PC-3 (cell line): ENCODE results near the gene CKAP4. TPM values are rescaled to one million over a fixed set of nuclear protein-coding genes. Genes with fewer than 3 reads are reported as not detected.
"Not testable (repeated sequence)": the region's sequence is repeated elsewhere in the genome, so short reads cannot be mapped to it uniquely, and the experiment has no call there.

ENCODE experiments used
- ATAC-seq: fragments of 200-7000 bp; cut with Tn5 transposase; 2 replicates; pipeline ENCODE4 v1.9.1; 2020; ENCODE audit warnings: mild to moderate bottlenecking, moderate library complexity
- BruUV-seq: library from RNA; stranded (reverse); fragments of 400-500 nt; replicated peaks from 2 replicates; lab custom pipeline; 2021; lab: Mats Ljungman, UMichigan
- CTCF ChIA-PET: fragments of 300-600 bp; sonication (Branson Sonifier 250); formaldehyde crosslinking; loops from one replicate; lab custom pipeline; 2022; ENCODE audit warnings: antibody characterized with exemption; lab: Charles Lee
- POLR2A ChIA-PET: fragments of 300-600 bp; sonication (Branson Sonifier 250); formaldehyde crosslinking; loops from one replicate; lab custom pipeline; 2022; ENCODE audit warnings: antibody characterized with exemption; ENCODE audit not compliant: unreplicated experiment; lab: Charles Lee
- DNase-seq: peaks from one replicate; pipeline ENCODE4 v3.0.0-alpha.2; 2015
- H2AFZ ChIP-seq: fragments of 300-600 bp; sonication (generic); 2 replicates; pipeline ENCODE4 v1.6.0; 2016; ENCODE audit warnings: antibody characterized with exemption, low read length
- H3F3A ChIP-seq: fragments of 300-600 bp; sonication (generic); one replicate; pipeline ENCODE4 v1.6.0; 2017; ENCODE audit warnings: antibody characterized with exemption, low read length, control low read depth, mild to moderate bottlenecking; ENCODE audit not compliant: unreplicated experiment
- H3K27ac ChIP-seq: fragments of 300-600 bp; sonication (generic); 2 replicates; pipeline ENCODE4 v1.5.1; 2016; ENCODE audit warnings: mild to moderate bottlenecking, low read length
- H3K27me3 ChIP-seq: fragments of 300-600 bp; sonication (generic); 2 replicates; pipeline ENCODE4 v1.6.1; 2016; ENCODE audit warnings: low read length, mixed read lengths
- H3K36me3 ChIP-seq: fragments of 300-600 bp; sonication (generic); 2 replicates; pipeline ENCODE4 v1.6.1; 2016; ENCODE audit warnings: low read depth, mixed run types, low read length, mixed read lengths
- H3K4me1 ChIP-seq: fragments of 300-600 bp; sonication (generic); 2 replicates; pipeline ENCODE4 v1.5.1; 2016; ENCODE audit warnings: low read length; ENCODE audit not compliant: insufficient read depth
- H3K4me2 ChIP-seq: fragments of 300-600 bp; sonication (generic); 2 replicates; pipeline ENCODE4 v1.6.0; 2016; ENCODE audit warnings: low read length
- H3K4me3 ChIP-seq: fragments of 300-600 bp; sonication (generic); 2 replicates; pipeline ENCODE4 v1.5.1; 2016; ENCODE audit warnings: mild to moderate bottlenecking, low read length, mixed read lengths
- H3K79me2 ChIP-seq: fragments of 300-600 bp; sonication (generic); 2 replicates; pipeline ENCODE4 v1.6.1; 2017; ENCODE audit warnings: low read length, mixed read lengths
- H3K9ac ChIP-seq: fragments of 300-600 bp; sonication (generic); 2 replicates; pipeline ENCODE4 v1.6.0; 2016; ENCODE audit warnings: mild to moderate bottlenecking, low read length
- H3K9me2 ChIP-seq: fragments of 300-600 bp; sonication (generic); replicated peaks from 2 replicates; pipeline ENCODE4 v1.6.1; 2016; ENCODE audit warnings: mixed run types, low read length, mixed read lengths
- H3K9me3 ChIP-seq: fragments of 300-600 bp; sonication (generic); 2 replicates; pipeline ENCODE4 v1.6.1; 2016; ENCODE audit warnings: low read length, mixed read lengths
- H4K20me1 ChIP-seq: fragments of 300-600 bp; sonication (generic); 2 replicates; pipeline ENCODE4 v1.6.1; 2016; ENCODE audit warnings: low read length, mixed read lengths
- CTCF ChIP-seq: fragments of 300-600 bp; sonication (generic); conservative IDR thresholded peaks from 2 replicates; pipeline ENCODE4 v1.5.1; 2017; ENCODE audit warnings: antibody characterized with exemption, low read depth, mild to moderate bottlenecking, low read length
- EZH2 ChIP-seq: fragments of 300-600 bp; sonication (generic); IDR thresholded peaks from one replicate; pipeline ENCODE4 v1.6.1; 2017; ENCODE audit warnings: antibody characterized with exemption, mild to moderate bottlenecking, low read length; ENCODE audit not compliant: unreplicated experiment
- EZH2phosphoT487 ChIP-seq: fragments of 300-600 bp; sonication (generic); IDR thresholded peaks from 2 replicates; pipeline ENCODE4 v1.6.1; 2018; ENCODE audit warnings: mild to moderate bottlenecking, antibody characterized with exemption, low read length, borderline replicate concordance
- intact Hi-C: fragments of 100-400 bp; cut with micrococcal nuclease; formaldehyde crosslinking; loops from 2 replicates; pipeline ENCODE4 v1.9.0; 2023
- total RNA-seq: library from RNA; depleted of rRNA; stranded (reverse); fragments of >200 nt; gene quantifications from 2 replicates; pipeline ENCODE4 v1.2.3, GENCODE V29; 2014

The CKAP4 gene
- total RNA-seq, 1 experiment from 2014 or later = 76.3 TPM

- ATAC-seq = peak; percentile 24
- Histone ChIP-seq H3K9me2 (no peaks in the 10 kb centered on the region), H3K4me2 (peak overlapping the region; percentile 51), H4K20me1 (no peaks in the 10 kb centered on the region), H3K9me3 (no peaks in the 10 kb centered on the region), H3K27me3 (no peaks in the 10 kb centered on the region), H3K4me3 (no peak overlapping the region), H3K36me3 (no peaks in the 10 kb centered on the region), H3K9ac (no peak overlapping the region; the same call in 1 of the 2 replicates), H3F3A (peaks cover 13% of the 10 kb centered on the region), H3K27ac (peak overlapping the region; percentile 96), H2AFZ (no peak overlapping the region), H3K4me1 (peaks cover 50% of the 10 kb centered on the region), H3K79me2 (no peaks in the 10 kb centered on the region)
- CTCF ChIA-PET = no interaction called here
- BruUV-seq = no TSS peak
- intact Hi-C loops = loop anchor here (1.0 to 10.0 kb wide), 5 partner anchors 14 to 1073 kb away; partner anchors contain the start of gene CKAP4
- TF ChIP-seq EZH2 (no peak), CTCF (no peak), EZH2phosphoT487 (no peak)
- POLR2A ChIA-PET = no interaction called here
- peak; percentile 73 for DNase-seq
These were observed 39.5 kb upstream of the CKAP4 start for GRCh38 chr12:106287364-106287763.

- H3K27me3 ChIP-seq, H2AFZ ChIP-seq, H4K20me1 ChIP-seq, H3K9me3 ChIP-seq, H3K36me3 ChIP-seq, H3K79me2 ChIP-seq, H3K9me2 ChIP-seq, CTCF ChIA-PET, BruUV-seq, H3K4me3 ChIP-seq, H3K9ac ChIP-seq, H3K4me2 ChIP-seq: not testable (repeated sequence)
- POLR2A ChIA-PET = interaction anchor here (0.7 kb wide), 1 partner anchor 13 kb away, joined by 5 read pairs; no protein-coding TSS in a partner anchor
- DNase-seq (peak; percentile 80), ATAC-seq (peak; percentile 10; the same call in 1 of the 2 replicates)
- Histone ChIP-seq H3F3A (peaks cover 13% of the 10 kb centered on the region), H3K27ac (peak overlapping the region; percentile 96), H3K4me1 (peaks cover 52% of the 10 kb centered on the region)
- intact Hi-C loops = loop anchor here (1.0 to 10.0 kb wide), 5 partner anchors 15 to 1072 kb away; partner anchors contain the start of gene CKAP4
These were observed 38.8 kb upstream of the CKAP4 start for GRCh38 chr12:106286576-106287162.

GRCh38 chr12:106285982-106286381 lies 38.2 kb upstream of the CKAP4 start:
- peaks cover 13% of the 10 kb centered on the region for H3F3A ChIP-seq
- 0 out of 2 replicates have a peak, but pooled peaks cover 5% of the 10 kb centered on the region for H3K9me3 ChIP-seq
- no peak overlapping the region for H3K4me3 ChIP-seq
- H3K27me3 ChIP-seq = no peaks in the 10 kb centered on the region
- intact Hi-C loops = loop anchor here (5.0 to 10.0 kb wide), 3 partner anchors 56 to 1071 kb away; no protein-coding TSS in a partner anchor
- no peak overlapping the region for H3K4me2 ChIP-seq
- BruUV-seq = no TSS peak
- no peaks in the 10 kb centered on the region for H3K79me2 ChIP-seq
- no peak overlapping the region for H3K9ac ChIP-seq
- TF ChIP-seq EZH2phosphoT487 = no peak
- no peak for TF ChIP-seq EZH2
- no peak for TF ChIP-seq CTCF
- no peaks in the 10 kb centered on the region for H3K9me2 ChIP-seq
- ATAC-seq (no peak), DNase-seq (no peak)
- POLR2A ChIA-PET = interaction anchor here (0.7 kb wide), 1 partner anchor 14 kb away, joined by 5 read pairs; no protein-coding TSS in a partner anchor
- H3K4me1 ChIP-seq = peaks cover 54% of the 10 kb centered on the region
- CTCF ChIA-PET = no interaction called here
- no peak overlapping the region for H3K27ac ChIP-seq
- no peaks in the 10 kb centered on the region for H3K36me3 ChIP-seq
- H4K20me1 ChIP-seq = no peaks in the 10 kb centered on the region
- H2AFZ ChIP-seq = no peak overlapping the region
